Stimulated activated CD4-positive, alpha-beta T cell treated with anti-CD3 and anti-CD28 coated beads, TNF-alpha, amount 100 ng/mL, for 1 hour (primary cell): ENCODE results near the gene RANBP2.
"Not testable (repeated sequence)": the region's sequence is repeated elsewhere in the genome, so short reads cannot be mapped to it uniquely, and the experiment has no call there.

ENCODE experiments used
- DNase-seq, 3 donors: peaks; one replicate each; pipeline ENCODE4 v3.0.0-alpha.2; 2020; ENCODE audit warnings: low read depth in 3 of 3, low spot score in 1 of 3

The RANBP2 gene

GRCh38 chr2:108719149-108720044, at the start of gene RANBP2:
Gene RANBP2, plus strand, starts transcription at chr2:108719482. Its CDS starts 125 bp downstream, at chr2:108719607.
- DNase-seq = peak; percentile 72 to 86 (median 81)

GRCh38 chr2:108670282-108670681, 49.0 kb upstream of the RANBP2 start:
- not testable (repeated sequence) for DNase-seq

- not testable (repeated sequence) for DNase-seq
Measured at GRCh38 chr2:108672200-108672805, 47.0 kb upstream of the RANBP2 start.

- not testable (repeated sequence) for DNase-seq
Measured at GRCh38 chr2:108676522-108676921, 42.8 kb upstream of the RANBP2 start.

GRCh38 chr2:108677239-108677744, 42.0 kb upstream of the RANBP2 start:
- not testable (repeated sequence) for DNase-seq

GRCh38 chr2:108678198-108678651, 41.1 kb upstream of the RANBP2 start:
- not testable (repeated sequence) for DNase-seq

- DNase-seq = not testable (repeated sequence)
Measured at GRCh38 chr2:108680805-108681204, 38.5 kb upstream of the RANBP2 start.

GRCh38 chr2:108688818-108689756, 30.2 kb upstream of the RANBP2 start:
- not testable (repeated sequence) for DNase-seq

GRCh38 chr2:108690001-108690400, 29.3 kb upstream of the RANBP2 start:
- DNase-seq = not testable (repeated sequence)

- no peak for DNase-seq
Measured at GRCh38 chr2:108691447-108691846, 27.8 kb upstream of the RANBP2 start.

- DNase-seq = no peak
Measured at GRCh38 chr2:108701208-108701607, 18.1 kb upstream of the RANBP2 start.

GRCh38 chr2:108701806-108702205, 17.5 kb upstream of the RANBP2 start:
- no peak for DNase-seq

GRCh38 chr2:108704871-108705270, 14.4 kb upstream of the RANBP2 start:
- DNase-seq = no peak

- no peak for DNase-seq
Measured at GRCh38 chr2:108707300-108707699, 12.0 kb upstream of the RANBP2 start.

GRCh38 chr2:108716971-108717370, 2.3 kb upstream of the RANBP2 start:
- not testable (repeated sequence) for DNase-seq

GRCh38 chr2:108726048-108726447, 6.8 kb downstream of the RANBP2 start:
- DNase-seq = not testable (repeated sequence)

- DNase-seq = not testable (repeated sequence)
Measured at GRCh38 chr2:108734656-108735055, 15.4 kb downstream of the RANBP2 start.

- DNase-seq = not testable (repeated sequence)
Measured at GRCh38 chr2:108757973-108758372, 38.7 kb downstream of the RANBP2 start.

GRCh38 chr2:108762618-108763017, 43.3 kb downstream of the RANBP2 start:
- not testable (repeated sequence) for DNase-seq

- not testable (repeated sequence) for DNase-seq
Measured at GRCh38 chr2:108766671-108767070, 47.4 kb downstream of the RANBP2 start.

- not testable (repeated sequence) for DNase-seq
Measured at GRCh38 chr2:108767859-108768258, 48.6 kb downstream of the RANBP2 start.
